Measurements from ENCODE around the gene FAM3B.

- TF ChIP-seq, protein P1, sequence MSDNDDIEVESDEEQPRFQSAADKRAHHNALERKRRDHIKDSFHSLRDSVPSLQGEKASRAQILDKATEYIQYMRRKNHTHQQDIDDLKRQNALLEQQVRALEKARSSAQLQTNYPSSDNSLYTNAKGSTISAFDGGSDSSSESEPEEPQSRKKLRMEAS (IDR thresholded peaks at IDR 0.05), result no peak
- no peak for TF ChIP-seq CREB1 (IDR thresholded peaks at IDR 0.05; ENCODE audit: low read depth)
- no peak for TF ChIP-seq TAF1 (IDR thresholded peaks at IDR 0.05; ENCODE audit: low read depth)
- TF ChIP-seq ZBTB7A (IDR thresholded peaks at IDR 0.05; ENCODE audit: low read depth), result no peak
Measured at GRCh38 chr21:41370840-41371684, 54.5 kb downstream of the FAM3B start.
